ENCODE results near the gene CEP128.

DNA sequence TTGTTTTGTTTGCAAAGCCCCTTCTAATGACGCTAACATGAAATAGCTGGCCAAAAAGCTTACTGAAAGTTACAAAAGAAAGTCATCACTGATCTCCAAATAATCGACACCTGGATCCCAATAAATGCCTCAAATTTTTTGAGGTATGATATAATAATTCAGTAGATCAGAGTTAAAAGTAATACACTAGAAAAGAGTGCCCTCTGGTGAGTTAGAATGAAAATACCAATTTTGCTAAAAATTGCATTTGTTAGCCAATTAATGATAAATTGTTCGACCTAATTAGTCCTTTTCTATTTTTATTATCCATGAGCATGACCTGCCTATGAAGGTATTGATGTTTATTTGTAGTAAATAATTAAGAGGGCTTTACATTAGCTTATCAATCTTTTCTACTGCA is 78.6 kb downstream of the CEP128 start:
- TF ChIP-seq, protein P1, sequence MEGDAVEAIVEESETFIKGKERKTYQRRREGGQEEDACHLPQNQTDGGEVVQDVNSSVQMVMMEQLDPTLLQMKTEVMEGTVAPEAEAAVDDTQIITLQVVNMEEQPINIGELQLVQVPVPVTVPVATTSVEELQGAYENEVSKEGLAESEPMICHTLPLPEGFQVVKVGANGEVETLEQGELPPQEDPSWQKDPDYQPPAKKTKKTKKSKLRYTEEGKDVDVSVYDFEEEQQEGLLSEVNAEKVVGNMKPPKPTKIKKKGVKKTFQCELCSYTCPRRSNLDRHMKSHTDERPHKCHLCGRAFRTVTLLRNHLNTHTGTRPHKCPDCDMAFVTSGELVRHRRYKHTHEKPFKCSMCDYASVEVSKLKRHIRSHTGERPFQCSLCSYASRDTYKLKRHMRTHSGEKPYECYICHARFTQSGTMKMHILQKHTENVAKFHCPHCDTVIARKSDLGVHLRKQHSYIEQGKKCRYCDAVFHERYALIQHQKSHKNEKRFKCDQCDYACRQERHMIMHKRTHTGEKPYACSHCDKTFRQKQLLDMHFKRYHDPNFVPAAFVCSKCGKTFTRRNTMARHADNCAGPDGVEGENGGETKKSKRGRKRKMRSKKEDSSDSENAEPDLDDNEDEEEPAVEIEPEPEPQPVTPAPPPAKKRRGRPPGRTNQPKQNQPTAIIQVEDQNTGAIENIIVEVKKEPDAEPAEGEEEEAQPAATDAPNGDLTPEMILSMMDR (IDR thresholded peaks at IDR 0.05): peak in 1 of 3 experiments; percentile 15
- TF ChIP-seq POLR2A (IDR thresholded peaks at IDR 0.05; ENCODE audit: low read depth) (no peak), EP300 (IDR thresholded peaks at IDR 0.05) (no peak), POLR2AphosphoS5 (IDR thresholded peaks at IDR 0.05) (no peak)
